ENCODE results near the gene OR2A2. TPM values are rescaled to one million over a fixed set of nuclear protein-coding genes. Genes with fewer than 3 reads are reported as not detected.

Gene OR2A2
- total RNA-seq, 2 experiments from 2014 or later, result not detected

GRCh38 chr7:144134116-144134515, 24.7 kb downstream of the OR2A2 start:
- Histone ChIP-seq H4K20me1 (ENCODE audit: insufficient read depth, low read length) (no peaks in the 10 kb centered on the region), H3K4me3 (ENCODE audit: low read depth, low read length, poor library complexity, severe bottlenecking) (no peak overlapping the region), H3K9me2 (ENCODE audit: insufficient read depth, low read length) (no peaks in the 10 kb centered on the region), H3K36me3 (ENCODE audit: insufficient read depth, low read length) (no peaks in the 10 kb centered on the region), H3K9me3 (ENCODE audit: low read length) (no peaks in the 10 kb centered on the region), H3K4me1 (ENCODE audit: insufficient read depth, low read length, poor library complexity, severe bottlenecking) (no peaks in the 10 kb centered on the region), H3K4me2 (ENCODE audit: low read length) (no peak overlapping the region), H3K27ac (ENCODE audit: low read depth, low read length, poor library complexity, severe bottlenecking) (no peak overlapping the region), H3K79me2 (ENCODE audit: insufficient read depth, low read depth, low read length) (no peaks in the 10 kb centered on the region), H2AFZ (ENCODE audit: low read length) (no peak overlapping the region)
- BruUV-seq (replicated peaks), result no TSS peak
- CTCF ChIA-PET (ENCODE audit: unreplicated experiment), result no interaction called here
- DNase-seq (ENCODE audit: low spot score), result no peak
- intact Hi-C loops (cut with micrococcal nuclease; ENCODE audit: unreplicated experiment), result no loop called here
- TF ChIP-seq EZH2phosphoT487 (IDR thresholded peaks at IDR 0.05; ENCODE audit: borderline replicate concordance, low read depth, low read length) (no peak), CTCF (conservative IDR thresholded peaks at IDR 0.05; ENCODE audit: low read length) (no peak)
- POLR2A ChIA-PET, result no interaction called here

DNA sequence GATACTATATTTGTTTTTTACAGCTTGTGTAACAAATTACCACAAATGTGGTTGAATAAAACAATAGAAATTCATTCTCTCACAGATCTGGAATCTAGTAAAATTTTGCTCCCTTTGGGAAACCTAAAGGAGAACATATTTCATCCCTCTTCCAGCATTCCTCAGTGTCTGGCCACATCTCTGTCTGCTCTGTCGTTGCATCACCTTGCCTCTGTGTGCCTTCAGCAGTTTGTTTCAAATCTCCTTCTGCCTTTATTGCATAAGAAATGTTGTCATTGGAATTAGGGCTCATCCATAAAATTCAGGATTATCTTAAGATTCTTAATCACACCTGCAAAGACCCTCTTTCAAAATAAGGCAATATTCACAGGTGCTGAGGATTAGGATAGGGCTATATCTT, 28.1 kb downstream of the OR2A2 start:
- intact Hi-C loops (cut with micrococcal nuclease; ENCODE audit: unreplicated experiment), result no loop called here
- no peak overlapping the region for H3K4me3 ChIP-seq (ENCODE audit: low read depth, low read length, poor library complexity, severe bottlenecking)
- no TSS peak for BruUV-seq (replicated peaks)
- no peak for DNase-seq (ENCODE audit: low spot score)
- no peaks in the 10 kb centered on the region for H3K4me1 ChIP-seq (ENCODE audit: insufficient read depth, low read length, poor library complexity, severe bottlenecking)
- ChIA-PET POLR2A (no interaction called here), CTCF (ENCODE audit: unreplicated experiment) (no interaction called here)
- H3K9me2 ChIP-seq (ENCODE audit: insufficient read depth, low read length), result no peaks in the 10 kb centered on the region
- TF ChIP-seq EZH2phosphoT487 (IDR thresholded peaks at IDR 0.05; ENCODE audit: borderline replicate concordance, low read depth, low read length), result no peak
- TF ChIP-seq CTCF (conservative IDR thresholded peaks at IDR 0.05; ENCODE audit: low read length), result no peak
- no peaks in the 10 kb centered on the region for H3K79me2 ChIP-seq (ENCODE audit: insufficient read depth, low read depth, low read length)
- H3K36me3 ChIP-seq (ENCODE audit: insufficient read depth, low read length), result no peaks in the 10 kb centered on the region
- H3K4me2 ChIP-seq (ENCODE audit: low read length), result no peak overlapping the region
- H4K20me1 ChIP-seq (ENCODE audit: insufficient read depth, low read length), result no peaks in the 10 kb centered on the region
- H2AFZ ChIP-seq (ENCODE audit: low read length), result no peak overlapping the region
- no peak overlapping the region for H3K27ac ChIP-seq (ENCODE audit: low read depth, low read length, poor library complexity, severe bottlenecking)
- H3K9me3 ChIP-seq (ENCODE audit: low read length), result no peaks in the 10 kb centered on the region

DNA sequence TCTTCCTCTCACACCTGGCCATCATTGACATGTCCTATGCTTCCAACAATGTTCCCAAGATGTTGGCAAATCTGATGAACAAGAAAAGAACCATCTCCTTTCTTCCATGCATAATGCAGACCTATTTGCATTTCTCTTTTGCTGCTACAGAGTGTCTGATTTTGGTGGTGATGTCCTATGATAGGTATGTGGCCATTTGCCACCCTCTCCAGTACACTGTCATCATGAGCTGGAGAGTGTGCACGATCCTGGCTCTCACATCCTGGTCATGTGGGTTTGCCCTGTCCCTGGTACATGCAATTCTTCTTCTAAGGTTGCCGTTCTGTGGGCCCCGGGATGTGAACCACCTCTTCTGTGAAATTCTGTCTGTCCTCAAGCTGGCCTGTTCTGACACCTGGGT, 32.8 kb downstream of the OR2A2 start:
- no TSS peak for BruUV-seq (replicated peaks)
- POLR2A ChIA-PET, result no interaction called here
- no peak for DNase-seq (ENCODE audit: low spot score)
- no peak overlapping the region for H2AFZ ChIP-seq (ENCODE audit: low read length)
- no peaks in the 10 kb centered on the region for H3K36me3 ChIP-seq (ENCODE audit: insufficient read depth, low read length)
- no peak overlapping the region for H3K4me2 ChIP-seq (ENCODE audit: low read length)
- no peaks in the 10 kb centered on the region for H3K4me1 ChIP-seq (ENCODE audit: insufficient read depth, low read length, poor library complexity, severe bottlenecking)
- TF ChIP-seq CTCF (conservative IDR thresholded peaks at IDR 0.05; ENCODE audit: low read length) (no peak), EZH2phosphoT487 (IDR thresholded peaks at IDR 0.05; ENCODE audit: borderline replicate concordance, low read depth, low read length) (no peak)
- intact Hi-C loops (cut with micrococcal nuclease; ENCODE audit: unreplicated experiment), result no loop called here
- CTCF ChIA-PET (ENCODE audit: unreplicated experiment), result no interaction called here
- no peaks in the 10 kb centered on the region for H3K9me2 ChIP-seq (ENCODE audit: insufficient read depth, low read length)
- no peak overlapping the region for H3K27ac ChIP-seq (ENCODE audit: low read depth, low read length, poor library complexity, severe bottlenecking)
- H4K20me1 ChIP-seq (ENCODE audit: insufficient read depth, low read length), result no peaks in the 10 kb centered on the region
- H3K9me3 ChIP-seq (ENCODE audit: low read length), result no peaks in the 10 kb centered on the region
- no peak overlapping the region for H3K4me3 ChIP-seq (ENCODE audit: low read depth, low read length, poor library complexity, severe bottlenecking)
- H3K79me2 ChIP-seq (ENCODE audit: insufficient read depth, low read depth, low read length), result no peaks in the 10 kb centered on the region

Data from OCI-LY7 (cell line).